GM23338 (cell line): ENCODE measurements around the gene ESRRA.
A peak's percentile ranks its signal among the peaks of the same experiment; 100 is the strongest.

Experiments
- CTCF ChIP-seq, 2 experiments: fragments of 200-600 bp in 1 of 2; sonication (generic) in 1 of 2; conservative IDR thresholded peaks; 2 replicates each; pipeline versions ENCODE4 v1.5.1 to v1.6.1; 2016 to 2017; ENCODE audit warnings: antibody characterized with exemption in 2 of 2, low read depth in 2 of 2, mild to moderate bottlenecking in 2 of 2, moderate library complexity in 1 of 2
- EZH2 ChIP-seq: fragments of 200-600 bp; sonication (generic); IDR thresholded peaks from one replicate; pipeline ENCODE4 v1.8.0; 2017; ENCODE audit warnings: antibody characterized with exemption, mild to moderate bottlenecking, low read depth; ENCODE audit not compliant: unreplicated experiment
- JUNB ChIP-seq: IDR thresholded peaks from one replicate; pipeline ENCODE4 v1.6.1; 2016; ENCODE audit warnings: antibody characterized with exemption; ENCODE audit not compliant: unreplicated experiment
- NANOG ChIP-seq: IDR thresholded peaks from 2 replicates; pipeline ENCODE4 v1.6.1; 2016; ENCODE audit warnings: antibody characterized with exemption, borderline replicate concordance
- POLR2AphosphoS5 ChIP-seq: IDR thresholded peaks from 2 replicates; pipeline ENCODE4 v1.6.1; 2016; ENCODE audit warnings: antibody characterized with exemption, low read depth
- REST ChIP-seq: IDR thresholded peaks from one replicate; pipeline ENCODE4 v1.6.1; 2018; ENCODE audit warnings: antibody characterized with exemption; ENCODE audit not compliant: unreplicated experiment
- STAT1 ChIP-seq: IDR thresholded peaks from one replicate; pipeline ENCODE4 v1.6.1; 2016; ENCODE audit warnings: antibody characterized with exemption; ENCODE audit not compliant: unreplicated experiment

- TF ChIP-seq STAT1 (no peak), CTCF (conservative IDR thresholded peaks at IDR 0.05; ENCODE audit: low read depth in 2 of 2) (0 out of 4 replicates have a peak, but pooled peaks of 1 of the 2 experiments have one; percentile 6), POLR2AphosphoS5 (no peak), REST (no peak), EZH2 (no peak), NANOG (no peak), JUNB (no peak)
These were observed 36.3 kb upstream of the ESRRA start for GRCh38 chr11:64268893-64269539.
